Retinal pigment epithelial cell (primary cell): ENCODE measurements around the gene CNTNAP2.
"Not testable (repeated sequence)": the region's sequence is repeated elsewhere in the genome, so short reads cannot be mapped to it uniquely, and the experiment has no call there.

ENCODE experiments used
- DNase-seq: peaks from one replicate; pipeline ENCODE4 v3.0.0-alpha.2; 2010; ENCODE audit warnings: low read depth
- H3K4me3 ChIP-seq: 2 replicates; pipeline ENCODE4 v1.5.1; 2011; ENCODE audit warnings: mild to moderate bottlenecking, low read length, control low read depth, moderate library complexity
- TF ChIP-seq, protein P1 (sequence below): conservative IDR thresholded peaks from 2 replicates; pipeline ENCODE4 v1.5.1; 2011; ENCODE audit warnings: low read depth, low read length, control low read depth, inconsistent platforms

CNTNAP2 gene

DNA sequence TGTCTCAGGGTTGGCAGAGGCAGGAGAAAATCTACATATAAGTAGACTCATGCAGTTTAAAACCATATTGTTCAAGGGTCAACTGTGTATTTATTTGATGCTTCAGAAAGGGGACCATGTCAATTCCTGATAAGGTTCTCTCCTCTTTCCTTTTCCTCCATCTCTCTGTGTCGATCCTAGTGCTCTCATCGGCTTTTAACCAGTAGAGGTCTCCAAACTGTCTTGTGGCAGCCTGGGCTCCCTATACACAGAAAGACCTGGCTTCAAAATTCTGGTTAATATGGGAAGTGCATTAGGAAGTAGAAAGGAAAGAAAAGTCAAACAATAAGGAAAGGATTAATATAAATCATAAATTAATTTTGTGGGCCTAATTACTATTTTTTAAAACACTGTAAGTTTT, 2169.5 kb downstream of the CNTNAP2 start:
- H3K4me3 ChIP-seq, result no peak overlapping the region
- DNase-seq, result no peak
- TF ChIP-seq, protein P1, sequence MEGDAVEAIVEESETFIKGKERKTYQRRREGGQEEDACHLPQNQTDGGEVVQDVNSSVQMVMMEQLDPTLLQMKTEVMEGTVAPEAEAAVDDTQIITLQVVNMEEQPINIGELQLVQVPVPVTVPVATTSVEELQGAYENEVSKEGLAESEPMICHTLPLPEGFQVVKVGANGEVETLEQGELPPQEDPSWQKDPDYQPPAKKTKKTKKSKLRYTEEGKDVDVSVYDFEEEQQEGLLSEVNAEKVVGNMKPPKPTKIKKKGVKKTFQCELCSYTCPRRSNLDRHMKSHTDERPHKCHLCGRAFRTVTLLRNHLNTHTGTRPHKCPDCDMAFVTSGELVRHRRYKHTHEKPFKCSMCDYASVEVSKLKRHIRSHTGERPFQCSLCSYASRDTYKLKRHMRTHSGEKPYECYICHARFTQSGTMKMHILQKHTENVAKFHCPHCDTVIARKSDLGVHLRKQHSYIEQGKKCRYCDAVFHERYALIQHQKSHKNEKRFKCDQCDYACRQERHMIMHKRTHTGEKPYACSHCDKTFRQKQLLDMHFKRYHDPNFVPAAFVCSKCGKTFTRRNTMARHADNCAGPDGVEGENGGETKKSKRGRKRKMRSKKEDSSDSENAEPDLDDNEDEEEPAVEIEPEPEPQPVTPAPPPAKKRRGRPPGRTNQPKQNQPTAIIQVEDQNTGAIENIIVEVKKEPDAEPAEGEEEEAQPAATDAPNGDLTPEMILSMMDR, result peak; percentile 20

DNA sequence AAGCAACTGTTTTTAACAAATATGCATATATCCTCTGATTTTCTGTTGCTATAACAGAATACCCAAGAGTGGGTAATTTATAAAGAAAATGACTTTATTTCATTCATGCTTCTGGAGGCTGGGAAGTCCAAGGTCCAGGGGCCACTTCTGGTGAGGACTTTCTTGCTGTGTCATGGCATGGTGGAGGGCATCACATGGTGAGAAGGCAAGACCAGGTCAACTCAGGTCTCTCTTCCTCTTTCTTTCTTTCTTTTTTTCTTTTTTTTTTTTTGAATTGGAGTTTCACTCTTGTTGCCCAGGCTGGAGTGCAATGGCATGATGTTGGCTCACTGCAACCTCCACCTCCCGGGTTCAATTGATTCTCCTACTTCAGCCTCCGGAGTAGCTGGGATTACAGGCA, 2170.9 kb downstream of the CNTNAP2 start:
- H3K4me3 ChIP-seq, result no peak overlapping the region
- TF ChIP-seq, protein P1, result no peak
- DNase-seq, result no peak

DNA sequence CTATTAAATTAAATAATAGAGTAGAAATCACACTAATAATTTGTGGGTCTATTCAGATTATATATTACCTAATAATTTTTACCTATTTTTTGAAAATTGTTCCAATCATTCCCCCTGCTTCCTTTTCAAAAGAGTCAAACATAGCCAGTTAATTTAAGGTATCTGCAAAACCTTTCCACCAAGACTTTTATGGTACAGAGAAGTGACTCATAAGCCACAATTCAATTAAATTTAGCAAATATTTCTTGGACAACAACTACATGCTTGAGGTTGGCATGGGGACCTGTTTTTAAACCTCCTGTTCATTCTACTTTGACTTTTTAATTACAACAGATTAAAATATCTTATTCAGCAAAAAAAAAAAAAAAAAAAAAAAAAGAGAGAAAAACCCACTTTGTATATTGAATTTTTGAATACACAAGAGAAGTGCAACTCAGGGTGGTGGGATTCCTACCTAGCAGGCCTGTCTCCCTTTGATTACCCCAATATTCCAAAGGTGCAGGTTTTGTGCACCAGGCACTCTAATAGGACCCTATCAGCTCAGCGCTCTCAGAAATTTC, 2172.1 kb downstream of the CNTNAP2 start:
- H3K4me3 ChIP-seq, result no peak overlapping the region
- TF ChIP-seq, protein P1, result no peak
- no peak for DNase-seq

DNA sequence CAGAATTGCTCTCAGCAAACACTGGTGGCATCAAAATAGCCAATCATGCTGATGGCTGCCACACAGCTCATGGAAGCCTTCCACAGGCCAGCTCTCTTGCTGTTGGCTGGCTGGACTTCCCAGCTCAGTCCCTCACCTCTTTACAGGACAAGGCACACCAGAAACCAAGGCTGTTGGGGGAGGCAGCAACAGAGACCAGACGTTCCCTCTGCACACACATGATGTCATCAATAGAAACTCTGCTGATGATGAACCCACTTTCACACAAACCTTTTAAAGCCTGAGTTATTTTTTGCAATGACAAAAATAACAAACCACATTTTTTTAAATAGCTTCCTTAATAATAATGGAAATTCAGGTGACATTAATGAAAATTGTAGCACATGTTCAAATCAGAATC, 2173.0 kb downstream of the CNTNAP2 start:
- H3K4me3 ChIP-seq, result no peak overlapping the region
- TF ChIP-seq, protein P1, result no peak
- DNase-seq, result no peak

DNA sequence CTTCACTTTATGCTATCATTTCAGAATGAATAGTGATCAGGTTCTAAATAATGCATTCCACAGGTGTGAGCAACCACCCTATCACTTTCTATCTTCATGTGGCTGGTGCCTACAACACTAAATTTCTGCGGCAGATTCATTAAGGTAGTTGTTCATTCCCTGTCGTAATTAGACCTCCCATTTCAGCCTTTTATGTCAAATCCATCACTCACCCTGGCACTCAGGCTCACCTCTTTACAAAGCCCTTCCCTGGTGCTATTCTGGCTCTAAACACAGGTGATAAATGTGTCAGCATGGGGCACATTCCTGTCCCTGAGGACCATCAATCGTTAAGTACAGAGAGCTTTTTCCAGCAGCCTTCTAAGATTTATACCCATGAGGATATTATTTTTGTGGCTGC, 2173.9 kb downstream of the CNTNAP2 start:
- no peak for DNase-seq
- no peak overlapping the region for H3K4me3 ChIP-seq
- TF ChIP-seq, protein P1, result no peak

DNA sequence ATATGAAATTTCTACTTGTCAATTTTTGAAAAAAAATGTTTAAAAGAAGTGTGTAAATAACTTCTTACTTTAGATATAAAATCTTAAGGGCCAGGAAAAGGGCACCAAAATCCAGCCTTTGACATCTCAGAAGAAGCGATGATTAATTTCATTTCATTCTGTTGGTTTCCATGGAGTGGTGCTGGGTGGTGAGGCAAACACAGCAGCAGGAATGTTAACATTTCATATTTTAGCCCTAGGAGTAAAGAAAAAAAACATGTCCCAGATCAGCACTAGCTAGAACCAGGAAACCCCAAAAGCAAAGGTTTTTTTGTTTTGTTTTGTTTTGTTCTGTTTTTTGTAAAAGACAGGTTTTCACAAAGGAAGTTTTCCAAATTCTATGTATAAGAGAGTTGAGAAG, 2175.2 kb downstream of the CNTNAP2 start:
- H3K4me3 ChIP-seq, result no peak overlapping the region
- TF ChIP-seq, protein P1, result no peak
- DNase-seq, result no peak

DNA sequence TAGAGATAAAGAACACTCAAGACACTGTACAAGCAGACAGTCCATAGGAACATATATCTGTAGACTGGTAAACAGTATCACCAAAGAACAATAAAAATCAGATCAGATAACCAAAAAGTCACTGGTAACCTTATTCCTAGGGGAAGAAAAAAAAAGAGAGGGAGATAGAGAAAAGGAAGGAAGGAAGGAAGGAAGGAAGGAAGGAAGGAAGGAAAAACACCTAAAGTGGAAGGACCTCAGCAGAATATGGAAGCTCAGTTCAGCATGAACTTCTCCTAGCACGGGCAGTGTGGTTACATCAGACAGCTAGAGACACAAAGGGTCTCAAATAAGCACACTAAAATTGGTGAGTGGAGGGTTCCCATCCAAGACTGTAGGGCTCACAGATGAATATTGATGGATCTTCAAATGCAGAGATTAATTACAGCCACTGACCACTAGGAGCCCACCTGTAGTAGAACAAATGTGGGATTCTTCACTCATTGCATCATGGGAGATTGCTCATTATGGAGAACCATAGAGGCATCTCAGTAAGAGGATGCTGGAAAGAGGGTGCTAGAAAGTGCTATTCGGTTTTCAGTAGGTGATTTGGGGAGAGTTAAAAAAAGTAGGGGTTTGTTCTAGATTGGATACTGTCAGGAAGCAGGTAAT, 2180.5 kb downstream of the CNTNAP2 start:
- TF ChIP-seq, protein P1, result no peak
- DNase-seq, result no peak
- no peak overlapping the region for H3K4me3 ChIP-seq

DNA sequence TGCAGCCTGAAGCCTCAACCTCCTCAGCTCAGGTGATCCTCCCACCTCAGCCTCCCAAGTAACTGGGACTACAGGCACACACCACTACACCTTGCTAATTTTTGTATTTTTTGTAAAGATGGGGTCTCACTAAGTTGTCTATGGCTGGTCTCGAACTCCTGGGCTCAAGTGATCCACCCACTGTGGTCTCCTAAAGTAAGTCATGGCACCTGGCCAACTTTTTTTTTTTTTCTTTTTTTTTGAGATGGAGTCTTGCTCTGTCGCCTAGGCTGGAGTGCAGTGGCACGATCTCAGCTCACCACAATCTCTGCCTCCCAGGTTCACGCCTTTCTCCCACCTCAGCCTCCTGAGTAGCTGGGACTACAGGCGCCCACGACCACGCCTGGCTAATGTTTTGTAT, 2182.2 kb downstream of the CNTNAP2 start:
- H3K4me3 ChIP-seq, result not testable (repeated sequence)

More for the DNA sequence above, 2182.2 kb downstream of the CNTNAP2 start:
- DNase-seq, result not testable (repeated sequence)
